Measurements from ENCODE around the gene ILKAP.

Gene ILKAP

GRCh38 chr2:238228700-238229099 is 25.2 kb upstream of the ILKAP start:
- TF ChIP-seq POLR2AphosphoS5 (IDR thresholded peaks at IDR 0.05; ENCODE audit: low read depth) (no peak), SPI1 (IDR thresholded peaks at IDR 0.05; ENCODE audit: borderline replicate concordance, low read depth) (no peak), REST (IDR thresholded peaks at IDR 0.05; ENCODE audit: insufficient replicate concordance, low read depth) (no peak), GABPA (IDR thresholded peaks at IDR 0.05; ENCODE audit: low read depth) (no peak)
- TF ChIP-seq, protein P1, sequence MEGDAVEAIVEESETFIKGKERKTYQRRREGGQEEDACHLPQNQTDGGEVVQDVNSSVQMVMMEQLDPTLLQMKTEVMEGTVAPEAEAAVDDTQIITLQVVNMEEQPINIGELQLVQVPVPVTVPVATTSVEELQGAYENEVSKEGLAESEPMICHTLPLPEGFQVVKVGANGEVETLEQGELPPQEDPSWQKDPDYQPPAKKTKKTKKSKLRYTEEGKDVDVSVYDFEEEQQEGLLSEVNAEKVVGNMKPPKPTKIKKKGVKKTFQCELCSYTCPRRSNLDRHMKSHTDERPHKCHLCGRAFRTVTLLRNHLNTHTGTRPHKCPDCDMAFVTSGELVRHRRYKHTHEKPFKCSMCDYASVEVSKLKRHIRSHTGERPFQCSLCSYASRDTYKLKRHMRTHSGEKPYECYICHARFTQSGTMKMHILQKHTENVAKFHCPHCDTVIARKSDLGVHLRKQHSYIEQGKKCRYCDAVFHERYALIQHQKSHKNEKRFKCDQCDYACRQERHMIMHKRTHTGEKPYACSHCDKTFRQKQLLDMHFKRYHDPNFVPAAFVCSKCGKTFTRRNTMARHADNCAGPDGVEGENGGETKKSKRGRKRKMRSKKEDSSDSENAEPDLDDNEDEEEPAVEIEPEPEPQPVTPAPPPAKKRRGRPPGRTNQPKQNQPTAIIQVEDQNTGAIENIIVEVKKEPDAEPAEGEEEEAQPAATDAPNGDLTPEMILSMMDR (IDR thresholded peaks at IDR 0.05; ENCODE audit: insufficient read depth, low read length), result no peak
- no peak for DNase-seq (ENCODE audit: low read depth in 1 of 2, low spot score in 1 of 2)
- H3K27ac ChIP-seq (replicated peaks), result no peak overlapping the region
- no peak overlapping the region for H3K4me3 ChIP-seq (replicated peaks; ENCODE audit: insufficient read depth, low read length)
- no peaks in the 10 kb centered on the region for H3K27me3 ChIP-seq (ENCODE audit: insufficient read depth, poor library complexity, severe bottlenecking)

GRCh38 chr2:238227587-238228032 is 24.1 kb upstream of the ILKAP start:
- H3K4me3 ChIP-seq (replicated peaks; ENCODE audit: insufficient read depth, low read length), result no peak overlapping the region
- TF ChIP-seq POLR2AphosphoS5 (IDR thresholded peaks at IDR 0.05; ENCODE audit: low read depth) (no peak), SPI1 (IDR thresholded peaks at IDR 0.05; ENCODE audit: borderline replicate concordance, low read depth) (no peak), GABPA (IDR thresholded peaks at IDR 0.05; ENCODE audit: low read depth) (no peak), REST (IDR thresholded peaks at IDR 0.05; ENCODE audit: insufficient replicate concordance, low read depth) (no peak)
- TF ChIP-seq, protein P1 (IDR thresholded peaks at IDR 0.05; ENCODE audit: insufficient read depth, low read length), result no peak
- H3K27ac ChIP-seq (replicated peaks), result no peak overlapping the region
- DNase-seq (ENCODE audit: low read depth in 1 of 2, low spot score in 1 of 2), result no peak
- H3K27me3 ChIP-seq (ENCODE audit: insufficient read depth, poor library complexity, severe bottlenecking), result no peaks in the 10 kb centered on the region

DNA sequence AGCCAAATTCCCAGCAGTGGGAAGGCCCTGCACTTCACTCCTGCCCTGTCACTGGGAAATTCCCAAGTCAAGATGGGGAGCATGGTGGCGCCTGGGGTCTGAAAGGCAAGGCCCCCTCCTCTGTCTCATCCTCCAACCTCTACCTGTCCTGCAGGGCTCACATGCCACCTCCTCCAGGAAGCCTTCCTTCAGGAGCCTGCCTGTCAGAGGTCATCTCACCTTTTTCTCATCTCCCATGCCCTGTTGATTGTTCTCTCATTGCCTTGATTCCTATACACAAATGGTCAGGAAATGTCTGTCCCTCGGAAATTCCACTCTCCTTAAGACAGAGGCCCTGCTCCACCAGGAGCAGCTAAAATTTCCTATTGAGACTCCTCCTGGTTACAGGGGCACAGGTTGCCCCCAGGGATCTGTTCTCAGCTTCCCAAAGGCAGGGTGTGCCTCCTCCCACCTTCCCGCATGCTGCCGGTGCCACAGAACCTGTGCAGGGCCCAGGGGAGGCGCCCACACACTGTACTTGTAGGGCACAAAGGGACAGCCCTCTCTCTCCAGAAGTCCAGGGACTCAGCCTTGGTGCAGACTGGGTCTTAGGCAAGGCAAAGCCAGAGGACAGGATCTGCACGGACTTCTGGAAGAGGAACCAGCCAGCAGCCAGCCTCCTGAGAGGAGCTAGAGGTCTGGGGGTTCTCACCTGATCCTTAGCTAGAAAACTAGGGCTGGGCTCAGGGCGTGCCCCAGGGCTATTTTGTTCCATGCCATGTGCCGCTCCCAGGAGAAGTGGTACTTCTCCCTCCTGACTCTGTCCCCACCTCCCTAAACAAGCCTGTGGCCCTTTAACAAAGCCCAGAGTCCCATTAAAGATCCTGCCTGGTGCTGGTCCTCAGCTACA is 23.4 kb upstream of the ILKAP start:
- no peak overlapping the region for H3K4me3 ChIP-seq (replicated peaks; ENCODE audit: insufficient read depth, low read length)
- H3K27me3 ChIP-seq (ENCODE audit: insufficient read depth, poor library complexity, severe bottlenecking), result no peaks in the 10 kb centered on the region
- no peak for DNase-seq (ENCODE audit: low read depth in 1 of 2, low spot score in 1 of 2)
- no peak overlapping the region for H3K27ac ChIP-seq (replicated peaks)
- TF ChIP-seq REST (IDR thresholded peaks at IDR 0.05; ENCODE audit: insufficient replicate concordance, low read depth) (no peak), SPI1 (IDR thresholded peaks at IDR 0.05; ENCODE audit: borderline replicate concordance, low read depth) (no peak), POLR2AphosphoS5 (IDR thresholded peaks at IDR 0.05; ENCODE audit: low read depth) (no peak)
- TF ChIP-seq, protein P1 (IDR thresholded peaks at IDR 0.05; ENCODE audit: insufficient read depth, low read length), result no peak
